A549 (cell line): ENCODE data around the gene PTGER1. TPM values are rescaled to one million over a fixed set of nuclear protein-coding genes. Genes with fewer than 3 reads are reported as not detected.
"Not testable (repeated sequence)": the region's sequence is repeated elsewhere in the genome, so short reads cannot be mapped to it uniquely, and the experiment has no call there.

ENCODE experiments used
- ATAC-seq, 2 experiments: fragments of 200-7000 bp in 1 of 2; fragments of >200 bp in 1 of 2; cut with Nextera tagmentation in 1 of 2; cut with Tn5 transposase in 1 of 2; 3 replicates each; pipeline versions ENCODE4 v1.8.0 to v1.9.1; 2018 to 2020; ENCODE audit warnings: mild to moderate bottlenecking in 1 of 2, moderate library complexity in 1 of 2
- CTCF ChIA-PET: fragments of 300-600 bp; sonication (Branson Sonifier 250); formaldehyde crosslinking; extraction: SDS; loops from one replicate; lab custom pipeline; 2021; ENCODE audit warnings: antibody characterized with exemption, inconsistent platforms; lab: Yijun Ruan, JAX
- POLR2A ChIA-PET: fragments of 350-600 bp; formaldehyde crosslinking; extraction: SDS; loops from one replicate; lab custom pipeline; 2021; ENCODE audit warnings: antibody characterized with exemption, inconsistent platforms; lab: Yijun Ruan, JAX
- DNase-seq, 2 experiments: peaks; one replicate each; pipeline versions ENCODE4 v3.0.0 to v3.0.0-alpha.2; 2011 to 2016; ENCODE audit warnings: low read depth in 1 of 2, low spot score in 1 of 2
- FAIRE-seq: peaks from 2 replicates; lab custom pipeline; 2011; peaks lifted over from hg19 to GRCh38; lab: Jason Lieb, UNC
- H3K27ac ChIP-seq, 2 experiments: fragments of >200 bp; sonication (Bioruptor Twin); formaldehyde crosslinking; 3 replicates each; pipeline ENCODE4 v1.5.1; 2016 to 2017
- H3K4me1 ChIP-seq: fragments of >200 bp; sonication (Bioruptor Twin); formaldehyde crosslinking; 3 replicates; pipeline ENCODE4 v1.6.1; 2016
- H3K4me2 ChIP-seq: fragments of >200 bp; sonication (Bioruptor Twin); formaldehyde crosslinking; 3 replicates; pipeline ENCODE4 v1.6.1; 2016
- H3K4me3 ChIP-seq: fragments of >200 bp; sonication (Bioruptor Twin); formaldehyde crosslinking; 3 replicates; pipeline ENCODE4 v1.5.1; 2016
- H3K9me3 ChIP-seq: fragments of >200 bp; sonication (Bioruptor Twin); formaldehyde crosslinking; 3 replicates; pipeline ENCODE4 v1.6.1; 2016
- BCL3 ChIP-seq: fragments of >200 bp; sonication (Bioruptor Twin); formaldehyde crosslinking; IDR thresholded peaks from 3 replicates; pipeline ENCODE4 v1.6.1; 2016
- CBX2 ChIP-seq: fragments of 200-600 bp; sonication (generic); IDR thresholded peaks from 2 replicates; pipeline ENCODE4 v1.6.1; 2016; ENCODE audit warnings: low read depth, mild to moderate bottlenecking, borderline replicate concordance
- CBX8 ChIP-seq: fragments of 200-600 bp; sonication (generic); IDR thresholded peaks from 2 replicates; pipeline ENCODE4 v1.6.1; 2016
- CEBPB ChIP-seq, 2 experiments: fragments of >200 bp in 1 of 2; sonication (Bioruptor Twin) in 1 of 2; formaldehyde crosslinking in 1 of 2; IDR thresholded peaks; 2 replicates each; pipeline ENCODE4 v1.6.1; 2012 to 2016
- CHD2 ChIP-seq: fragments of 150-350 bp; IDR thresholded peaks from 2 replicates; pipeline ENCODE4 v1.6.1; 2014; ENCODE audit warnings: low read length; ENCODE audit not compliant: partially characterized antibody
- EHF ChIP-seq: fragments of 250-450 bp; sonication (Bioruptor Pico); IDR thresholded peaks from 2 replicates; pipeline ENCODE4 v1.5.0; 2020; ENCODE audit warnings: mild to moderate bottlenecking
- EP300 ChIP-seq, 2 experiments: fragments of >200 bp; sonication (Bioruptor Twin); formaldehyde crosslinking; IDR thresholded peaks; 2 replicates in 1 of 2; 3 replicates in 1 of 2; pipeline ENCODE4 v1.6.1; 2016 to 2017
- FOSL2 ChIP-seq, 2 experiments: fragments of 450-650 bp in 1 of 2; fragments of >200 bp in 1 of 2; sonication (Bioruptor Twin) in 1 of 2; formaldehyde crosslinking; IDR thresholded peaks; 2 replicates each; pipeline versions ENCODE4 v1.5.0 to v1.6.1; 2016 to 2020; ENCODE audit warnings: mild to moderate bottlenecking in 1 of 2, moderate library complexity in 1 of 2
- FOXS1 ChIP-seq: fragments of 250-450 bp; sonication (Bioruptor Pico); IDR thresholded peaks from 2 replicates; pipeline ENCODE4 v1.5.0; 2020; ENCODE audit warnings: mild to moderate bottlenecking, moderate library complexity
- HEYL ChIP-seq: fragments of 250-450 bp; sonication (Bioruptor Pico); IDR thresholded peaks from 2 replicates; pipeline ENCODE4 v1.8.0; 2021; ENCODE audit warnings: mild to moderate bottlenecking, moderate library complexity
- HOXB5 ChIP-seq: fragments of 250-450 bp; sonication (Bioruptor Pico); IDR thresholded peaks from 2 replicates; pipeline ENCODE4 v1.5.0; 2020; ENCODE audit warnings: mild to moderate bottlenecking, moderate library complexity
- JUN ChIP-seq, 2 experiments: fragments of >200 bp; sonication (Bioruptor Twin); formaldehyde crosslinking; IDR thresholded peaks; 2 replicates in 1 of 2; 3 replicates in 1 of 2; pipeline ENCODE4 v1.6.1; 2016 to 2017
- KDM5A ChIP-seq: fragments of 200-600 bp; sonication (generic); IDR thresholded peaks from 2 replicates; pipeline ENCODE4 v1.6.1; 2016; ENCODE audit warnings: antibody characterized with exemption, mild to moderate bottlenecking
- MAZ ChIP-seq: fragments of 150-350 bp; IDR thresholded peaks from 2 replicates; pipeline ENCODE4 v1.6.1; 2014; ENCODE audit warnings: antibody characterized with exemption, low read depth, low read length, borderline replicate concordance
- MYC ChIP-seq: IDR thresholded peaks from 2 replicates; pipeline ENCODE4 v1.6.1; 2012; ENCODE audit warnings: mild to moderate bottlenecking, inconsistent platforms, low read length, improper control_type of control experiment, borderline replicate concordance
- NPAS2 ChIP-seq: fragments of 250-450 bp; sonication (Bioruptor Pico); IDR thresholded peaks from 2 replicates; pipeline ENCODE4 v1.8.0; 2022; ENCODE audit warnings: mild to moderate bottlenecking, moderate library complexity, borderline replicate concordance
- RARB ChIP-seq: fragments of 250-450 bp; sonication (Bioruptor Pico); IDR thresholded peaks from 2 replicates; pipeline ENCODE4 v1.8.0; 2021; ENCODE audit warnings: mild to moderate bottlenecking, moderate library complexity
- RFX5 ChIP-seq: fragments of 450-650 bp; IDR thresholded peaks from 2 replicates; pipeline ENCODE4 v1.7.1; 2014; ENCODE audit warnings: antibody characterized with exemption, mild to moderate bottlenecking, moderate library complexity
- RNF2 ChIP-seq: fragments of 200-600 bp; sonication (generic); IDR thresholded peaks from 2 replicates; pipeline ENCODE4 v1.6.1; 2016; ENCODE audit warnings: low read depth, mild to moderate bottlenecking, antibody characterized with exemption, moderate library complexity, borderline replicate concordance
- TFCP2L1 ChIP-seq: fragments of 250-450 bp; sonication (Bioruptor Pico); IDR thresholded peaks from 2 replicates; pipeline ENCODE4 v1.5.0; 2021; ENCODE audit warnings: mild to moderate bottlenecking
- TP53 ChIP-seq: fragments of 250-450 bp; sonication (Bioruptor Pico); IDR thresholded peaks from 2 replicates; pipeline ENCODE4 v1.5.0; 2021; ENCODE audit warnings: mild to moderate bottlenecking, moderate library complexity
- ZC3H11A ChIP-seq: fragments of 450-650 bp; IDR thresholded peaks from 2 replicates; pipeline ENCODE4 v1.6.1; 2014; ENCODE audit warnings: antibody characterized with exemption, mild to moderate bottlenecking
- ZFP36 ChIP-seq: fragments of 450-650 bp; IDR thresholded peaks from 2 replicates; pipeline ENCODE4 v1.6.1; 2014; ENCODE audit warnings: borderline replicate concordance; ENCODE audit not compliant: partially characterized antibody
- ZSCAN20 ChIP-seq: fragments of 250-450 bp; sonication (Bioruptor Pico); IDR thresholded peaks from 2 replicates; pipeline ENCODE4 v1.8.0; 2022; ENCODE audit warnings: mild to moderate bottlenecking, moderate library complexity
- WGBS: methylation state at CpG from one replicate; pipeline ENCODE4 v1.1.6; 2017; ENCODE audit errors: missing lambda C conversion rate; 5-methylcytosine and 5-hydroxymethylcytosine counted together
- polyA plus RNA-seq, 4 experiments: library from polyadenylated mRNA; depleted of rRNA in 3 of 4; stranded (reverse); fragments of >200 nt; fragmentation: RNase III in 1 of 4; extraction: RNeasy Plus Mini Kit Qiagen cat#74134 plus additional on column Dnase treatment in 1 of 4; gene quantifications; 2 replicates in 3 of 4; 3 replicates in 1 of 4; pipeline ENCODE4 v1.2.3, GENCODE V29; 2011 to 2017

PTGER1 gene
- polyA plus RNA-seq, 2 of the 4 experiments (the other 2 are of a cell fraction), result 0.06 to 0.17 TPM

- Histone ChIP-seq H3K4me2 (no peak overlapping the region), H3K27ac (no peak overlapping the region), H3K9me3 (no peaks in the 10 kb centered on the region), H3K4me1 (no peaks in the 10 kb centered on the region), H3K4me3 (no peak overlapping the region)
- ATAC-seq (no peak), FAIRE-seq (no peak), DNase-seq (no peak)
- POLR2A ChIA-PET, result no interaction called here
- CTCF ChIA-PET, result interaction anchor here (0.7 to 1.5 kb wide), 3 partner anchors 8 to 48 kb away, joined by 3 read pairs; no protein-coding TSS in a partner anchor
- 91% methylated on average over 21 of the region's 21 CpGs for WGBS
- no peak for TF ChIP-seq HEYL (CRISPR knock-in tag)
- TF ChIP-seq CEBPB (IDR thresholded peaks at IDR 0.05), result no peak
- TF ChIP-seq CBX2, result no peak
- no peak for TF ChIP-seq CBX8
- TF ChIP-seq HOXB5, result no peak
- no peak for TF ChIP-seq BCL3
- TF ChIP-seq RARB, result no peak
- no peak for TF ChIP-seq ZFP36
- no peak for TF ChIP-seq RFX5
- TF ChIP-seq CHD2, result no peak
- no peak for TF ChIP-seq KDM5A
- no peak for TF ChIP-seq ZSCAN20 (CRISPR knock-in tag)
- TF ChIP-seq TP53 (CRISPR knock-in tag), result no peak
Measured at GRCh38 chr19:14463747-14464146, 11.4 kb downstream of the PTGER1 start.

- 98% methylated on average over 7 of the region's 7 CpGs for whole genome bisulfite sequencing
- ATAC-seq, H3K4me2 ChIP-seq, H3K4me3 ChIP-seq, H3K9me3 ChIP-seq, DNase-seq, H3K27ac ChIP-seq, H3K4me1 ChIP-seq, POLR2A ChIA-PET, FAIRE-seq: not testable (repeated sequence)
- CTCF ChIA-PET, result interaction anchor here (0.9 to 1.7 kb wide), 2 partner anchors 10 to 326 kb away, joined by 3 to 4 read pairs; partner anchors contain the start of gene ASF1B
Measured at GRCh38 chr19:14462401-14462800, 12.8 kb downstream of the PTGER1 start.

GRCh38 chr19:14460935-14461334 is 14.2 kb downstream of the PTGER1 start:
- POLR2A ChIA-PET, result no interaction called here

GRCh38 chr19:14459703-14460102 is 15.5 kb downstream of the PTGER1 start:
- Histone ChIP-seq H3K4me3 (no peak overlapping the region), H3K27ac (no peak overlapping the region), H3K4me2 (no peak overlapping the region), H3K4me1 (no peaks in the 10 kb centered on the region), H3K9me3 (no peaks in the 10 kb centered on the region)
- DNase-seq, result no peak
- no peak for ATAC-seq
- POLR2A ChIA-PET, result no interaction called here
- no peak for FAIRE-seq
- WGBS, result 89% methylated on average over 5 of the region's 5 CpGs
- CTCF ChIA-PET, result interaction anchor here (0.6 to 1.4 kb wide), 3 partner anchors 12 to 25 kb away, joined by 3 to 5 read pairs (median 5); no protein-coding TSS in a partner anchor
- TF ChIP-seq JUN (IDR thresholded peaks at IDR 0.05), result no peak
- TF ChIP-seq, all 56 proteins: peak for 0

More at GRCh38 chr19:14460935-14461334, 14.2 kb downstream of the PTGER1 start:
- DNase-seq (no peak), ATAC-seq (no peak), FAIRE-seq (no peak)
- no peaks in the 10 kb centered on the region for H3K9me3 ChIP-seq
- no peaks in the 10 kb centered on the region for H3K4me1 ChIP-seq
- no peak overlapping the region for H3K4me3 ChIP-seq
- WGBS, result 91% methylated on average over 2 of the region's 2 CpGs
- no peak overlapping the region for H3K27ac ChIP-seq
- H3K4me2 ChIP-seq, result no peak overlapping the region
- TF ChIP-seq MAZ (no peak), FOXS1 (CRISPR knock-in tag) (no peak), RNF2 (no peak), NPAS2 (CRISPR knock-in tag) (no peak), TFCP2L1 (CRISPR knock-in tag) (no peak), TP53 (CRISPR knock-in tag) (no peak), FOSL2 (IDR thresholded peaks at IDR 0.05) (no peak), FOSL2 (CRISPR knock-in tag; IDR thresholded peaks at IDR 0.05) (no peak), JUN (IDR thresholded peaks at IDR 0.05) (no peak), CBX8 (no peak), RFX5 (no peak), EHF (CRISPR knock-in tag) (no peak), ZC3H11A (no peak), EP300 (IDR thresholded peaks at IDR 0.05) (no peak), MYC (no peak), CEBPB (IDR thresholded peaks at IDR 0.05) (no peak), ZSCAN20 (CRISPR knock-in tag) (no peak)
- CTCF ChIA-PET, result interaction anchor here (1.7 kb wide), 1 partner anchor 12 kb away, joined by 4 read pairs; no protein-coding TSS in a partner anchor

GRCh38 chr19:14452303-14452702 is 22.9 kb downstream of the PTGER1 start:
- H3K4me3 ChIP-seq, H3K27ac ChIP-seq, FAIRE-seq, H3K4me2 ChIP-seq, DNase-seq, H3K4me1 ChIP-seq, ATAC-seq, H3K9me3 ChIP-seq, CTCF ChIA-PET, POLR2A ChIA-PET: not testable (repeated sequence)
- 90% methylated on average over 3 of the region's 3 CpGs for WGBS
